DND-41 (cell line): ENCODE results near the gene OTOGL.

Experiments used
- ATAC-seq: fragments of 200-7000 bp; cut with Tn5 transposase; 3 replicates; pipeline ENCODE4 v1.9.1; 2021; ENCODE audit warnings: low read depth; ENCODE audit not compliant: insufficient read depth
- DNase-seq: peaks from one replicate; pipeline ENCODE4 v3.0.0-alpha.2; 2020
- H2AFZ ChIP-seq: 2 replicates; pipeline ENCODE4 v1.6.0; 2012; ENCODE audit warnings: low read depth, low read length
- H3K27ac ChIP-seq: 2 replicates; pipeline ENCODE4 v1.5.1; 2012; ENCODE audit warnings: low read length, inconsistent platforms
- H3K27me3 ChIP-seq: fragments of 200-600 bp; sonication (generic); 2 replicates; pipeline ENCODE4 v1.6.0; 2012; ENCODE audit warnings: low read length, mild to moderate bottlenecking, inconsistent platforms; ENCODE audit not compliant: insufficient read depth, poor library complexity
- H3K36me3 ChIP-seq: 2 replicates; pipeline ENCODE4 v1.5.1; 2012; ENCODE audit warnings: low read length, inconsistent platforms; ENCODE audit not compliant: insufficient read depth
- H3K4me1 ChIP-seq: 2 replicates; pipeline ENCODE4 v1.5.1; 2012; ENCODE audit warnings: mild to moderate bottlenecking, low read length; ENCODE audit not compliant: insufficient read depth
- H3K4me2 ChIP-seq: 2 replicates; pipeline ENCODE4 v1.6.0; 2012; ENCODE audit warnings: mild to moderate bottlenecking, moderate library complexity, low read length, inconsistent platforms; ENCODE audit not compliant: insufficient read depth
- H3K4me3 ChIP-seq, 2 experiments: fragments of 200-600 bp in 1 of 2; shearing (Covaris generic) in 1 of 2; 2 replicates each; pipeline ENCODE4 v1.5.1; 2012 to 2016; ENCODE audit warnings: inconsistent platforms in 2 of 2, low read length in 2 of 2, mild to moderate bottlenecking in 2 of 2, low read depth in 1 of 2, moderate library complexity in 1 of 2
- H3K79me2 ChIP-seq: 2 replicates; pipeline ENCODE4 v1.6.0; 2012; ENCODE audit warnings: low read length, inconsistent platforms; ENCODE audit not compliant: insufficient read depth
- H3K9ac ChIP-seq: 2 replicates; pipeline ENCODE4 v1.6.0; 2012; ENCODE audit warnings: low read depth, mild to moderate bottlenecking, inconsistent platforms, low read length, moderate library complexity
- H3K9me3 ChIP-seq: 2 replicates; pipeline ENCODE4 v1.5.1; 2012; ENCODE audit warnings: low read length, moderate library complexity, mild to moderate bottlenecking, inconsistent platforms; ENCODE audit not compliant: insufficient read depth, severe bottlenecking
- H4K20me1 ChIP-seq: 2 replicates; pipeline ENCODE4 v1.6.0; 2012; ENCODE audit warnings: low read length; ENCODE audit not compliant: insufficient read depth
- EZH2 ChIP-seq: IDR thresholded peaks from 3 replicates; pipeline ENCODE4 v1.6.1; 2012; ENCODE audit warnings: borderline replicate concordance, low read depth, mild to moderate bottlenecking, moderate library complexity, low read length, inconsistent platforms; ENCODE audit not compliant: severe bottlenecking
- TF ChIP-seq, protein P1 (sequence below): IDR thresholded peaks from 2 replicates; pipeline ENCODE4 v1.5.1; 2012; ENCODE audit warnings: borderline replicate concordance, low read length, moderate library complexity, mild to moderate bottlenecking; ENCODE audit not compliant: poor library complexity, severe bottlenecking; ENCODE audit errors: extremely low read depth

Gene OTOGL

DNA sequence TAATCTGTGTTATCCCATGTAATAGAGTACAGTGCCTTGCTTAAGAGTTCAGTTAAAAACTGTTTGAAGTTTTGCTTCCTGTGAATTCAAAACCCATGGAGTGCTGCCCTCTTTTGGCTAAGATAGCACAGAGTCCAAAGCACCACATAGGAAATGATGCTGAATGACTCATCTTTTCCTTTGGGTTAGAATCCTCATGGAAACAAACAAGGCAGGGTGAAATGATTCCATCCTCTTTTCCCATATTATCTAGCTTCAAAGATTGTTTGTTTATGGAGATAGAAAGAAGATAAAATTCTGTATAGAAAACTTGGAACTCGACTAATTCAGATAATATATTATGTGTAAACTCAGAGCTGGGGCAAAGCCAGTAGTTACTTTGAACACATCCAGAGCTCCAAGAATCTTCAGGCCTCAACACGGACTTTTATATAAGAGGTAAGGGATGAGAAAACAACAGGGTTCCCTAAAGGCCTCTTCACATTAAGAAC is 87.4 kb downstream of the OTOGL start:
- Histone ChIP-seq H3K9ac (no peak overlapping the region), H3K4me2 (no peak overlapping the region), H4K20me1 (no peaks in the 10 kb centered on the region), H3K36me3 (no peaks in the 10 kb centered on the region), H3K4me1 (no peaks in the 10 kb centered on the region), H3K4me3 (no peak overlapping the region), H2AFZ (no peak overlapping the region), H3K9me3 (no peaks in the 10 kb centered on the region), H3K79me2 (no peaks in the 10 kb centered on the region), H3K27me3 (peaks cover 2% of the 10 kb centered on the region), H3K27ac (no peak overlapping the region)
- DNase-seq = peak; percentile 35
- TF ChIP-seq, protein P1, sequence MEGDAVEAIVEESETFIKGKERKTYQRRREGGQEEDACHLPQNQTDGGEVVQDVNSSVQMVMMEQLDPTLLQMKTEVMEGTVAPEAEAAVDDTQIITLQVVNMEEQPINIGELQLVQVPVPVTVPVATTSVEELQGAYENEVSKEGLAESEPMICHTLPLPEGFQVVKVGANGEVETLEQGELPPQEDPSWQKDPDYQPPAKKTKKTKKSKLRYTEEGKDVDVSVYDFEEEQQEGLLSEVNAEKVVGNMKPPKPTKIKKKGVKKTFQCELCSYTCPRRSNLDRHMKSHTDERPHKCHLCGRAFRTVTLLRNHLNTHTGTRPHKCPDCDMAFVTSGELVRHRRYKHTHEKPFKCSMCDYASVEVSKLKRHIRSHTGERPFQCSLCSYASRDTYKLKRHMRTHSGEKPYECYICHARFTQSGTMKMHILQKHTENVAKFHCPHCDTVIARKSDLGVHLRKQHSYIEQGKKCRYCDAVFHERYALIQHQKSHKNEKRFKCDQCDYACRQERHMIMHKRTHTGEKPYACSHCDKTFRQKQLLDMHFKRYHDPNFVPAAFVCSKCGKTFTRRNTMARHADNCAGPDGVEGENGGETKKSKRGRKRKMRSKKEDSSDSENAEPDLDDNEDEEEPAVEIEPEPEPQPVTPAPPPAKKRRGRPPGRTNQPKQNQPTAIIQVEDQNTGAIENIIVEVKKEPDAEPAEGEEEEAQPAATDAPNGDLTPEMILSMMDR = peak; percentile 77
- TF ChIP-seq EZH2 = no peak
- peak; percentile 86 for ATAC-seq

GRCh38 chr12:80187660-80188090 is 88.3 kb downstream of the OTOGL start:
- TF ChIP-seq, protein P1 = no peak
- TF ChIP-seq EZH2 = no peak
- ATAC-seq = no peak
- H3K9ac ChIP-seq = no peak overlapping the region
- no peak overlapping the region for H3K4me3 ChIP-seq
- H3K4me2 ChIP-seq = no peak overlapping the region
- H3K27ac ChIP-seq = no peak overlapping the region
- no peak for DNase-seq
- H4K20me1 ChIP-seq = no peaks in the 10 kb centered on the region
- no peaks in the 10 kb centered on the region for H3K36me3 ChIP-seq
- H3K9me3 ChIP-seq = no peaks in the 10 kb centered on the region
- H3K27me3 ChIP-seq = peaks cover 2% of the 10 kb centered on the region
- no peaks in the 10 kb centered on the region for H3K4me1 ChIP-seq
- H3K79me2 ChIP-seq = no peaks in the 10 kb centered on the region
- H2AFZ ChIP-seq = no peak overlapping the region

- DNase-seq = no peak
- Histone ChIP-seq H3K4me2 (no peak overlapping the region), H3K4me1 (no peaks in the 10 kb centered on the region), H3K9me3 (no peaks in the 10 kb centered on the region), H3K9ac (no peak overlapping the region), H4K20me1 (no peaks in the 10 kb centered on the region), H3K4me3 (no peak overlapping the region), H3K79me2 (no peaks in the 10 kb centered on the region), H3K27ac (no peak overlapping the region), H3K36me3 (no peaks in the 10 kb centered on the region), H3K27me3 (peaks cover 2% of the 10 kb centered on the region), H2AFZ (no peak overlapping the region)
- no peak for ATAC-seq
- TF ChIP-seq EZH2 = no peak
- TF ChIP-seq, protein P1 = no peak
Observed at GRCh38 chr12:80188576-80188975, 89.2 kb downstream of the OTOGL start.

DNA sequence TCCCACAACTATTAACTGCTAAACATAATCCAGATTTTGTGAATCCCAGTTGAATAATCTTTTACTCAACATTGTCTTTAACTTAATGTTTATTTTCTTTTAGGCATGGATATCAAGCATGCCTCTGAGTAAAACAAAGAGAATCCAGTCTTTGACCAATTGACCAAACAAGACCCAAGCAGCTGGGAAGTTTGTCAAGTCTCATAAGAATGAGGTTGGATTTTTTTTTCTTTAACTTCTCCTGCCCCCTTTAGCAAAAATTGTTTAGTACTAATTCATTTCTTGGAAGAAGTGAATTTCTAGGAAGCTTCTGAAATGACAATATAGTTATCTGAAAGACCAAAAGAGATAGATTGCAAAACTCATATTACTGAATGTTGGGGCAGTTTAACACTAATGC is 89.9 kb downstream of the OTOGL start:
- Histone ChIP-seq H3K36me3 (no peaks in the 10 kb centered on the region), H3K4me2 (no peak overlapping the region), H4K20me1 (no peaks in the 10 kb centered on the region), H3K27me3 (no peaks in the 10 kb centered on the region), H3K4me3 (no peak overlapping the region), H3K27ac (no peak overlapping the region), H3K9me3 (no peaks in the 10 kb centered on the region), H2AFZ (no peak overlapping the region), H3K79me2 (no peaks in the 10 kb centered on the region), H3K4me1 (no peaks in the 10 kb centered on the region), H3K9ac (no peak overlapping the region)
- ATAC-seq (no peak), DNase-seq (no peak)
- TF ChIP-seq, protein P1 = no peak
- TF ChIP-seq EZH2 = no peak
